HG03139 (cell line): ENCODE data around the gene PLA2G2F.

Experiments
- ATAC-seq: cut with Tn5 transposase; IDR thresholded peaks from one replicate; pipeline ENCODE4 v1.9.1; 2021; ENCODE audit not compliant: unreplicated experiment

The PLA2G2F gene

GRCh38 chr1:20168564-20169491 is 29.7 kb downstream of the PLA2G2F start:
- no peak for ATAC-seq

- ATAC-seq: no peak
These were observed 30.8 kb downstream of the PLA2G2F start for GRCh38 chr1:20169932-20170331.

GRCh38 chr1:20172033-20172590 is 33.0 kb downstream of the PLA2G2F start:
- no peak for ATAC-seq

GRCh38 chr1:20174937-20175666 is 36.0 kb downstream of the PLA2G2F start:
- ATAC-seq: no peak

- no peak for ATAC-seq
These were observed 39.7 kb downstream of the PLA2G2F start for GRCh38 chr1:20178634-20179370.

- ATAC-seq: no peak
These were observed 40.4 kb downstream of the PLA2G2F start for GRCh38 chr1:20179371-20180128.

GRCh38 chr1:20180129-20180843 is 41.2 kb downstream of the PLA2G2F start:
- ATAC-seq: no peak

- no peak for ATAC-seq
These were observed 41.7 kb downstream of the PLA2G2F start for GRCh38 chr1:20180844-20181207.

- ATAC-seq: no peak
These were observed 43.3 kb downstream of the PLA2G2F start for GRCh38 chr1:20182415-20182814.

- no peak for ATAC-seq
These were observed 43.9 kb downstream of the PLA2G2F start for GRCh38 chr1:20183035-20183434.

GRCh38 chr1:20183616-20184271 is 44.6 kb downstream of the PLA2G2F start:
- no peak for ATAC-seq

GRCh38 chr1:20184481-20184900 is 45.4 kb downstream of the PLA2G2F start:
- ATAC-seq: no peak

GRCh38 chr1:20184997-20185833 is 46.1 kb downstream of the PLA2G2F start:
- no peak for ATAC-seq

GRCh38 chr1:20185834-20186782 is 47.0 kb downstream of the PLA2G2F start, which contains the start of the genes PLA2G2C and UBXN10:
Gene PLA2G2C, minus strand, starts transcription at chr1:20186518. Its CDS starts 9,155 bp downstream, at chr1:20177363.
Gene UBXN10, plus strand, starts transcription at chr1:20186096. Its CDS starts 4,466 bp downstream, at chr1:20190562.
- ATAC-seq: no peak

GRCh38 chr1:20187103-20187812 is 48.1 kb downstream of the PLA2G2F start:
- no peak for ATAC-seq

GRCh38 chr1:20187813-20188454 is 48.8 kb downstream of the PLA2G2F start:
- ATAC-seq: no peak
